HEK293T (cell line): Measurements from ENCODE around the gene ADAMTS17.

Source experiments
- CTCF ChIA-PET: fragments of 350-600 bp; formaldehyde crosslinking; extraction: SDS; loops from one replicate; lab custom pipeline; 2021; ENCODE audit warnings: antibody characterized with exemption, inconsistent platforms; lab: Yijun Ruan, JAX
- POLR2A ChIA-PET: fragments of 350-600 bp; formaldehyde crosslinking; extraction: SDS; loops from one replicate; lab custom pipeline; 2020; ENCODE audit warnings: antibody characterized with exemption, inconsistent platforms; lab: Yijun Ruan, JAX
- DNase-seq: peaks from one replicate; pipeline ENCODE4 v3.0.0; 2012; ENCODE audit warnings: mixed read lengths; ENCODE audit errors: extremely low spot score
- ARNT ChIP-seq: fragments of 450-650 bp; IDR thresholded peaks from 2 replicates; pipeline ENCODE4 v1.6.1; 2017; ENCODE audit warnings: mild to moderate bottlenecking
- BHLHE40 ChIP-seq: fragments of 450-650 bp; IDR thresholded peaks from 2 replicates; pipeline ENCODE4 v1.6.1; 2016; ENCODE audit warnings: mild to moderate bottlenecking, moderate library complexity, borderline replicate concordance
- CTBP1 ChIP-seq: fragments of 450-650 bp; IDR thresholded peaks from 2 replicates; pipeline ENCODE4 v1.6.1; 2016; ENCODE audit warnings: borderline replicate concordance
- ELF4 ChIP-seq: fragments of 450-650 bp; IDR thresholded peaks from 2 replicates; pipeline ENCODE4 v1.6.1; 2017; ENCODE audit warnings: antibody characterized with exemption
- FOXA1 ChIP-seq: fragments of 450-650 bp; IDR thresholded peaks from 2 replicates; pipeline ENCODE4 v1.6.1; 2016; ENCODE audit warnings: mild to moderate bottlenecking
- FOXK2 ChIP-seq: fragments of 450-650 bp; IDR thresholded peaks from 2 replicates; pipeline ENCODE4 v1.6.1; 2016; ENCODE audit warnings: mild to moderate bottlenecking
- FOXM1 ChIP-seq: fragments of 450-650 bp; IDR thresholded peaks from 2 replicates; pipeline ENCODE4 v1.6.1; 2017; ENCODE audit warnings: mild to moderate bottlenecking, borderline replicate concordance
- HDGF ChIP-seq: fragments of 450-650 bp; IDR thresholded peaks from 2 replicates; pipeline ENCODE4 v1.6.1; 2017; ENCODE audit warnings: antibody characterized with exemption, borderline replicate concordance
- L3MBTL2 ChIP-seq: fragments of 450-650 bp; conservative IDR thresholded peaks from 2 replicates; pipeline ENCODE4 v1.6.1; 2016; ENCODE audit warnings: mild to moderate bottlenecking
- LEF1 ChIP-seq: fragments of 450-650 bp; IDR thresholded peaks from 2 replicates; pipeline ENCODE4 v1.6.1; 2017; ENCODE audit warnings: mild to moderate bottlenecking, borderline replicate concordance
- NFRKB ChIP-seq: fragments of 450-650 bp; IDR thresholded peaks from 2 replicates; pipeline ENCODE4 v1.6.1; 2016; ENCODE audit warnings: mild to moderate bottlenecking, moderate library complexity
- SP1 ChIP-seq: fragments of 450-650 bp; IDR thresholded peaks from 2 replicates; pipeline ENCODE4 v1.6.1; 2017
- SUZ12 ChIP-seq: fragments of 450-650 bp; IDR thresholded peaks from 2 replicates; pipeline ENCODE4 v1.6.1; 2016; ENCODE audit warnings: mild to moderate bottlenecking
- TARDBP ChIP-seq: fragments of 450-650 bp; IDR thresholded peaks from 2 replicates; pipeline ENCODE4 v1.6.1; 2016
- ZNF384 ChIP-seq: fragments of 450-650 bp; IDR thresholded peaks from 2 replicates; pipeline ENCODE4 v1.6.1; 2016
- TF ChIP-seq, protein P1 (sequence below): fragments of 450-650 bp; IDR thresholded peaks from 2 replicates; pipeline ENCODE4 v1.6.1; 2016

Gene ADAMTS17

DNA sequence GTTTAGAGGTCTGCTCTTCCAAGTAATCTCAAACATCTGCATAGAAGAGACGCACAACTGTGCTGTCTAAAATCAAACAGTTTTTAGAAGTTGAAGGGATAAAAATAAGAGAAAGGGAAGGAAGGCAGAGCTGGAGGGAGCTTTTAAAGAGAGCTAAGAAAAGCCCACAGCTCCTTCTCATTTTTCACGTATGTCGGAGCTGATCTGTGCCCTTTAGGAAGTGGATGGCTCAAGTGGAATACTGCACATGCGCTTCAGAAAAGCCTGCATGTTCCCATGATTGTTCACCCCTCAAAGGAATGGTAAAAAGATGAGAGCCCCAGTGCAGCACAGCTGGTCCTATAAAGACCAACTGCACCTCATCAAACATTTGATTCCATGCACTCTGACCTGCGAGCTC, 207.2 kb downstream of the ADAMTS17 start:
- ChIA-PET POLR2A (no interaction called here), CTCF (no interaction called here)
- TF ChIP-seq SUZ12: no peak
- no peak for TF ChIP-seq CTBP1
- no peak for TF ChIP-seq FOXA1
- no peak for TF ChIP-seq HDGF
- no peak for TF ChIP-seq ZNF384
- TF ChIP-seq FOXM1: no peak
- TF ChIP-seq FOXK2: no peak
- TF ChIP-seq TARDBP: no peak
- TF ChIP-seq ELF4: no peak
- TF ChIP-seq LEF1: no peak
- TF ChIP-seq SP1: no peak
- no peak for TF ChIP-seq BHLHE40
- TF ChIP-seq NFRKB: no peak
- TF ChIP-seq ARNT: no peak
- no peak for TF ChIP-seq L3MBTL2
- TF ChIP-seq, protein P1, sequence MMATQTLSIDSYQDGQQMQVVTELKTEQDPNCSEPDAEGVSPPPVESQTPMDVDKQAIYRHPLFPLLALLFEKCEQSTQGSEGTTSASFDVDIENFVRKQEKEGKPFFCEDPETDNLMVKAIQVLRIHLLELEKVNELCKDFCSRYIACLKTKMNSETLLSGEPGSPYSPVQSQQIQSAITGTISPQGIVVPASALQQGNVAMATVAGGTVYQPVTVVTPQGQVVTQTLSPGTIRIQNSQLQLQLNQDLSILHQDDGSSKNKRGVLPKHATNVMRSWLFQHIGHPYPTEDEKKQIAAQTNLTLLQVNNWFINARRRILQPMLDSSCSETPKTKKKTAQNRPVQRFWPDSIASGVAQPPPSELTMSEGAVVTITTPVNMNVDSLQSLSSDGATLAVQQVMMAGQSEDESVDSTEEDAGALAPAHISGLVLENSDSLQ: no peak
- DNase-seq: no peak

- ChIA-PET POLR2A (no interaction called here), CTCF (interaction anchor here (1.0 kb wide), 1 partner anchor 216 kb away, joined by 4 read pairs; no protein-coding TSS in a partner anchor)
- TF ChIP-seq FOXK2 (no peak), ARNT (no peak), NFRKB (no peak)
- DNase-seq: no peak
Observed at GRCh38 chr15:100134089-100134583, 207.6 kb downstream of the ADAMTS17 start.

DNA sequence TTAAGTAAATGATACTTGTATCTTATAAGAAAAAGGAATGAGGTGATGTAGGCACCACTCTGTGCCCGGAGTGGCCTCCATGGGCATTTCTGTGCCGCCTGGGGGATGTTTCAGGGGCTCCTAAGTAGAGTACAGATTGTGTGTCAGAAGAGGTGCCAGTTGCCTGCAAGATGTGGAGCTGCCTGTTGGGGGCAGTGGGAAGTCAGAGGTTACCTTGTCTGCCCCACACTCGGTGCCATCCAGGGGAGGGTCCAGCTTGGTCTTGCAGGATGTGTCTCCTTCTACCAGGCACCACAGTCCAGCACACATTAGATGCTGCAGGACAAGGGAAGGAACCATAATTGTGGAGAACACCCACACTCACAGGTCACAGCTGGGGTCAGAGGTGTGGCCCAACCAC, 208.8 kb downstream of the ADAMTS17 start:
- CTCF ChIA-PET: interaction anchor here (1.0 kb wide), 1 partner anchor 217 kb away, joined by 4 read pairs; no protein-coding TSS in a partner anchor
- POLR2A ChIA-PET: no interaction called here

GRCh38 chr15:100132309-100132708, 209.5 kb downstream of the ADAMTS17 start:
- ChIA-PET POLR2A (no interaction called here), CTCF (interaction anchor here (0.6 kb wide), 1 partner anchor 210 kb away, joined by 3 read pairs; the partner anchor contains the start of gene ADAMTS17)
- no peak for TF ChIP-seq SUZ12
- no peak for TF ChIP-seq TARDBP
- TF ChIP-seq FOXA1: no peak
- TF ChIP-seq, protein P1: no peak
- TF ChIP-seq HDGF: no peak
- no peak for TF ChIP-seq FOXM1
- TF ChIP-seq SP1: no peak
- TF ChIP-seq ELF4: no peak
- no peak for TF ChIP-seq ARNT
- TF ChIP-seq NFRKB: no peak
- no peak for TF ChIP-seq LEF1
- TF ChIP-seq L3MBTL2: no peak
- no peak for TF ChIP-seq CTBP1
- TF ChIP-seq FOXK2: no peak
- TF ChIP-seq ZNF384: no peak
- TF ChIP-seq BHLHE40: no peak
- DNase-seq: no peak

More for the DNA sequence above, 208.8 kb downstream of the ADAMTS17 start:
- no peak for DNase-seq
- no peak for TF ChIP-seq HDGF
- no peak for TF ChIP-seq ARNT
- no peak for TF ChIP-seq FOXK2
- no peak for TF ChIP-seq L3MBTL2
- no peak for TF ChIP-seq FOXA1
- TF ChIP-seq NFRKB: no peak
- TF ChIP-seq LEF1: no peak
- TF ChIP-seq SUZ12: no peak
- TF ChIP-seq, protein P1: no peak
- TF ChIP-seq FOXM1: no peak
- TF ChIP-seq ZNF384: no peak
- TF ChIP-seq ELF4: no peak
- TF ChIP-seq TARDBP: no peak

DNA sequence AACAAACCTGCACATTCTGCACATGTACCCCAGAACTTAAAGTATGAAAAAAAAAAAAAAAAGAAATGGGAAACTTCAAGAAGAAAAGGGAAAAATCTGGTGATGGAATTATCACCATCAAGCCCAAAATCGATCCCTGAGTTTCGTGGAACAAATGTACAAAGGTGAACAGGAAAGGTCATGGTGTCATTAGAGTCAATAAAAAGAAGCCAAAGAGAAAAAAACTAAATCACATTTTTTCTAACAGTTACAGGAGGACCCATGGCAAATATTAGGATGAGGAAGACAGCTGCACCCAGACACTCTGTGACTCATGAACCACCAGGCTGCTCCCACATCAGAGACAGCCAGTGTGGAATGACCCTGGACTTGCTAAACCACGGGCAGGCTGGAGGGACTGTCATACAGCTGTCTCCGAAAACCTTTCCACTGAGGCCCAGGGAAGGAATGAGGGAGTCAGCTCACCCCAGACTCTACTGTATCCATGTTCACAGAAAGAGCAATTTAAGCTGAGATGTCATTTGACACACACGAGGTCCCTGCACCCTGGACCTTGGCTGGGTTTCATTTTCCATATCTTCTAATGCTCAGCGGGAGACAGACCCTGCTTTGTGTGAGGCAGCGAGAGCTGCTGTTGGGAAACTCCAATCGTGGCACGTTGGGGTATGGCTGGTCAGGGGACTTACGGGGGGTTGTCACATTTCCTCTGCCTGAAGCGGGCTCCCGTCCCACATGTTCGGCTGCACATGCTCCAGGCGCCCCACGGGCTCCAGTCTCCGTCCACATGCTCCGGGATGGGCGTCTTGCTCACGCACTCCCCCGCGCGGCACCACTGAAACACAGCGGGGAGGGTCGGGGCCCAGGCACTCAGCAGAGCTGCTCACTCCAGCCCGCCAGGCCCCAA, 210.2 kb downstream of the ADAMTS17 start:
- no peak for TF ChIP-seq L3MBTL2
- TF ChIP-seq SUZ12: no peak
- TF ChIP-seq LEF1: no peak
- TF ChIP-seq NFRKB: no peak
- no peak for TF ChIP-seq FOXA1
- TF ChIP-seq, protein P1: no peak
- TF ChIP-seq CTBP1: no peak
- no peak for TF ChIP-seq FOXM1
- no peak for TF ChIP-seq ARNT
- TF ChIP-seq SP1: no peak
- no peak for TF ChIP-seq TARDBP
- no peak for TF ChIP-seq ZNF384
- no peak for TF ChIP-seq FOXK2
- no peak for TF ChIP-seq HDGF
- TF ChIP-seq ELF4: no peak
- no peak for TF ChIP-seq BHLHE40
- ChIA-PET POLR2A (no interaction called here), CTCF (no interaction called here)
- no peak for DNase-seq
